Activated gamma-delta T cell treated with Interleukin-2 at 50 U/mL for 16 hours (primary cell): Measurements from ENCODE around the gene B4GALT6.

ENCODE experiments used
- DNase-seq: peaks from one replicate; pipeline ENCODE4 v3.0.0-alpha.2; 2020

Gene B4GALT6

DNA sequence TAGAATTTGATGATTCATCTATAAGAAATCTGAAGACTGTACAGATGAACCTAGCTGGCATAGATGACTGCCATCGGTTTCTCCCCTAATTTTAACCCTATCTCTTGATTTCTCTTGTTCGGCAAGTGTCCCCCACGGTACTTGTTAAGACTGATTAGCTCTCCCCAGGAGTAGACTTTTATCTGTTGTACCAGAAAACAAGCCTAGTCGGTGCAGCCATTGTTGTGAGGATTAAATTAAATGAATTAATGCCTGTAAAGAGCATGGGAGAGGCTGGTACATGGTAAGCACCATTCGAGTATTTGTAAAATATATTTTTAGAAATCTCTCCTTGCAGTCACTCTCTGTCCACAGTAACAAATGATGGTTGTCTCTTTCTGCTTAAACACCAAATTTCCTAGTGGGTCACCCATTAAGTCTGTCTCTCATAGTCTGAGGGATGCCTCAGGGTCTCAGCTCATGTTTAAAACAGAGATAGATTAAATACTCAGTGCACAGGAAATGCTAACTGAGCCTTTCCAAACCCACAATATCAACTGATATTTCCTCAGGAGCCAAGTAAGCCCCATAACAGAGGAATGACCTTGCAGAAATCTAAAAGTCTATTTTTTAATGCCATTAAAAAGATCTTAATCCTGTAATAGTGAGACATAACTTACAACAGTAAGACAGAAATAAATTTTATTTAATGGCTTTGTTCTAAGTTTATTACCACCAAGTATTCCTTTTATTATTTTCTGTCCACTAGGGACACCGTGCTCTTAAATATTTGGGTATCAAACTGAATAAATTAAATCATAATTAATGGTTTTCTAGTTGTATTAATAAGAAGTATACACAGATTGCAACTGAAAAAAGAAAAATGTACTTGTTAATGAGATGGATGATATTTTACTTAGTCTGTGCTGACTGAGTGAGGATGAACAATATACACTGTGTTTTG, 2.9 kb upstream of the B4GALT6 start:
- DNase-seq = no peak

DNA sequence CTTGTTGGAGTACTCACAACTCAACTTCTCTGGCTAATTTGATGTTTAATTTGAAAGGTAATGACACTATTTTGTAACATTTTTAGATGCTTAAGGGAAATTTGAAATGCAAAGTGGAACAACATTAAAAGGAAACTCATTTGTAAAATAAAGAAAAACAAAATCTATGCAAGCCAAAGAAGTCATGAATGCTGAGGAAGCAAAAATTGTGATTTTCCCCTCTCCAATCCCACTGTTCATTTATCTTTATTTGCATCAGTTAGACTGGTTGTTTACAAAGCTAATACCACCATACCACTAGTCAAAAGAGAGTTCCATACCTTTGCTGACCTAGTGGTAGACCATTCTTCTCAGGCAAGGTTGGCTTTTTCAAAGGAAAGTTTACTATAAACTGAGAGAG, 2.2 kb upstream of the B4GALT6 start:
- DNase-seq = no peak

GRCh38 chr18:31685097-31686082, 1.0 kb upstream of the B4GALT6 start:
- DNase-seq = peak; percentile 16

- no peak for DNase-seq
Observed at GRCh38 chr18:31683968-31684278, 458 bp downstream of the B4GALT6 start.

- DNase-seq = no peak
Observed at GRCh38 chr18:31683106-31683505, 1.3 kb downstream of the B4GALT6 start.

DNA sequence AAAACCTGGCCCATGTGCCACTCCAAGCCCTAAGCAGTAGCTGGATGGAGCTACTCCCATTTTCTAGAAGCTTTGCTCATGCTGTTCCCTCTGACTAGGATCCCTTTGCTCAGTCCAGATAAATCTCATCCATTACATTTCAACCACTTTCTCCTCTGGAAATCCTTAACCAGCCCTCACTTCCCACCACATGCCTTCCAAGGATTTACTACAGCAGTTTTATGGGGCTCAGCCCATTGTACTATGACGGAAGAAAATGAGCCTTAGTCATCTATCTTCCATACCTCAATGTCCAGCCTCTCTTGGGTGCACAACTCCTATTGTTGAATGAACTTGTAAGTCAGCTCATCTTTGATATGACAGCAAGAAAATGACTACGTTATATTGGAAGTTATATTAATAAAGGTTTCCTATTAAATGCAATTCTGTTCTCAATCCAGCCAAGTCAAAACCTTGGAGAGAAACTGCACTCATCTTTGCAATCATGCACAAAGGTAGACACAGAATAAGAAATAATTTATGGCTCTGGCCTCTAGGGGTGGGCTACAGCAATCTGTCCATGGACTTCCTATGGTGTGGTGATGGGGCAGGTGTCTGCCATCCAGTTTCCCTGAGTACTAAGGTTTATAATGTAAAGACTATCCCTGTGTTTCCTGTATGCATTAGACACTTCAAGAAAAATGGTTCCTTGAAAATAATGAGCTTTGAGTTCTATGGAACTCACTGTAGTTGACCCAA, 3.4 kb downstream of the B4GALT6 start:
- no peak for DNase-seq

- DNase-seq = no peak
Observed at GRCh38 chr18:31680433-31680811, 4.0 kb downstream of the B4GALT6 start.

- no peak for DNase-seq
Observed at GRCh38 chr18:31679791-31680432, 4.5 kb downstream of the B4GALT6 start.

- DNase-seq = no peak
Observed at GRCh38 chr18:31679133-31679742, 5.1 kb downstream of the B4GALT6 start.

DNA sequence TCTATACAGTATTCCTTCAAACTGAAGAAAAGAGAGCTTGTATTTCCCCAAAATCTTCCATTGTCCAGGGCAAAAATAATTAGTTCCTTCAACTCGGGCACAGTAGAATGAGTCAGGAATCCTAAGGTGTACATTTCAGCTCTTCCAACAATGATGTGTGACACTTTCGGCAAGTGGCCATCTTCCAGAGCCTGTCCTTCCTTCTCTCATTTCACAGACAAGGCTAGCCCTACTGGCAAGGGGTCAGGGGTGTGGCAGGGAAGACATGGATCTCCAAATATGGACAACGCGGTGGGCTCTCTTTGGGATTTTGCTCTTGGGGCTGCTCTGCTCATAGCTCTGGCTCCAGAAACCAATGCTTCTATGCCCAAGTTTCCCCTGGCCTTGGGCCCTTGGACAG, 6.0 kb downstream of the B4GALT6 start:
- DNase-seq = no peak

GRCh38 chr18:31677592-31677991, 6.8 kb downstream of the B4GALT6 start:
- DNase-seq = no peak

DNA sequence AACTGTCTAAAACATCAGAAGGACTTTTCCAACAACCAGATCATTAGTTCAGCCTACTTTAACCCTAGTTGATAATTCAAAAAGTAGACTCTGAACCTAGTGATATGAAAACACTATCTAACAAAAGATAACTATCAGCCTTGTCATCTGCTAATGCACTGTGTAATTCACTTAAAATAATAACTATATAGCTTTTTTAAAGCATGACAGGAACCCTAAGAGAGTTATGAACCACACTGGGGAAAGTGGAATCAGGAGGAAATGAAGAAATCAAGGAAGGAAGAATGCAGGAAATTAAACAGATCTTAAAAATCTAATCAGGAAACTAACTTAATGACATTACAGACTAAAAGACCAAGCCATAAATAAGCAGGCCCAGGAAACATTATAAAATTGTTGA, 9.0 kb downstream of the B4GALT6 start:
- no peak for DNase-seq

- no peak for DNase-seq
Observed at GRCh38 chr18:31672628-31673135, 11.7 kb downstream of the B4GALT6 start.

GRCh38 chr18:31671951-31672350, 12.4 kb downstream of the B4GALT6 start:
- DNase-seq = no peak

DNA sequence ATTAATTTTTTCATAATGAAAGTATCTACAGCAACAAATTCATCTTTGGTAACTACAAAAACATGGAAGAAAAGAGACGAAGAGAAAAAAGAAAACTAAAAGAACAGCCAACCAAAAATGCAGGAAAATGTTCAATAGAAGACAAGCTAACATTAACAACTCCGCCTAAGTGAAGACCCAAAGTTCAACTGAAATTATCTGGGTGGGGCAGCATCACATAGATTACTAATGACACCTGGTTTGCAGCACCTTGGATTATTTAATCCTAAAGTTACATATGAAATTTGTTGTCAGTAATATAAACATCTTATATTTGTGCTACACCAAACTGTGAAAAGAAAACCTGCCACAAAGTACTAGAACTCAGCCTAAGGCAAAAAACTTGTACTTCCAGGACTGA, 14.8 kb downstream of the B4GALT6 start:
- DNase-seq = no peak

- no peak for DNase-seq
Observed at GRCh38 chr18:31667185-31667584, 17.2 kb downstream of the B4GALT6 start.

DNA sequence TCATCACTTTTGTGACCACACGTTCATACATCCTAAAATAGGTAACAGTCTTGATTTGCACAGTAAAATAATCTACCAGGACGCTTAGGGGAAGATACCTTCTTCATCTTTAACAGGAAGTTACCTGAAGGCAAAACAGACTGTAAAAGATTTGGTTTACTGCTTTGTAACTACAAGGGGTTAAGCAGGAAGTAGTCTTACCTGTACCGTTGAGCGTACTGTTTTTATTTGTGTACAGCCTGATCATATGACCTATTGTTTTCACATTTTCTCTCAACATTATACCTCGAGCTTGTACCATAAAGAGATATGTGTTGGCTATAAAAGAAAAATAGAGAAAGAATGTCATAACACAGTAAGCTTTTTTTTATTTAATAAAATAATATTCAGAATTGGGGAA, 18.3 kb downstream of the B4GALT6 start:
- no peak for DNase-seq

DNA sequence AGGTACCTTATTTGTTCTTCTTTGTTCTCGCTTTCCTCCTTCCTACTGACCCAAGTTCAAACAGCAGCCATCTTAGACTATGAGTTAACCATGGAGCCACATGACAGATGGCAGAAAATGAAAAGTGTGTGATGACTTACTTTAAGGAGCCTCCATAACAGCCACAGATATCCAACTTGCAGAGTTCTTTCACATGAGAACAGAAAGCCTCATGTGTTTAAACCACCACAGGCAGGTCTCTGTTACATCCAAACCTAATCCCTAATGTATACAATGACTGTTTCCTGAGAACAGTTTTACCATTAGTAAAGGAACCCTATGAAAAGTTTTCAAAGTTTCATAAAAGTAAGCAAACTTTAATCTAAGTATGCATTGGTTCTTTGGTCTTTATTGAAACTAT, 20.3 kb downstream of the B4GALT6 start:
- no peak for DNase-seq

DNA sequence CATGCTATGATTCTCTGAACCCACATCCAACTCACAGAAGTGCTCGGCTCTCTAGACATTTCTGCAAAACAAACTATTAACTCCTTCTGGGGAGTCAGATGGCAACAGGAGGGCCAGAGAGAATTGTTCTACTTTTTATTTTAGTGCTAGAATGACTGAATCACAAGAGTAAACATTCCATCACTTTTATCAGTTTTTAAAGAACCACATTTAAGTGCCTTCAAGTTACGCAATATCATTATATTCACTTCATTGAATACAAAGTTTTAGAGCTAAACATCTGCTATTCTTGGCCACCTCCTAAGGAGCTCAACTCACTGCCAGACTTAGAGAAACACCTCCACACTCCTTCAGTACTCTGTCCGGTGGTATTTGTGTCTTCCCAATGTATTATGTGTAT, 22.4 kb downstream of the B4GALT6 start:
- no peak for DNase-seq

DNA sequence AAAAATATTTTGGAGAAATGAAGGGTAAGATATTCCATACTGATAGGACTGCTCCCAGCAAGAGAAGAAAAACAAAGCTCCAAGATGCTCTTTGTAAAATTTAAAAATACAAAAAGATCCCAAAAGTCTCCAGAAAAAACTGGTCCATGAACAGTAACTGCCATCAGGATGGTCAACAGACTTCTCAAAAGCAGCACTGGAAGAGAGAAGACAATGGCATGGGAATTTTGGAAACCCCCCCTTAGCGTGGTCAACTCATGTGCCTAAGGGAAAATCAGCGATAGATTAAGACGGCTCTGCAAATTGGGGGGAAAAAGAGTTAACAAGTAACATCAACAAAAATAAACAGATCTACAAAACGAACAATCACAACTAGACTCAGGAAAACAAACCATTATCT, 23.6 kb downstream of the B4GALT6 start:
- no peak for DNase-seq

DNA sequence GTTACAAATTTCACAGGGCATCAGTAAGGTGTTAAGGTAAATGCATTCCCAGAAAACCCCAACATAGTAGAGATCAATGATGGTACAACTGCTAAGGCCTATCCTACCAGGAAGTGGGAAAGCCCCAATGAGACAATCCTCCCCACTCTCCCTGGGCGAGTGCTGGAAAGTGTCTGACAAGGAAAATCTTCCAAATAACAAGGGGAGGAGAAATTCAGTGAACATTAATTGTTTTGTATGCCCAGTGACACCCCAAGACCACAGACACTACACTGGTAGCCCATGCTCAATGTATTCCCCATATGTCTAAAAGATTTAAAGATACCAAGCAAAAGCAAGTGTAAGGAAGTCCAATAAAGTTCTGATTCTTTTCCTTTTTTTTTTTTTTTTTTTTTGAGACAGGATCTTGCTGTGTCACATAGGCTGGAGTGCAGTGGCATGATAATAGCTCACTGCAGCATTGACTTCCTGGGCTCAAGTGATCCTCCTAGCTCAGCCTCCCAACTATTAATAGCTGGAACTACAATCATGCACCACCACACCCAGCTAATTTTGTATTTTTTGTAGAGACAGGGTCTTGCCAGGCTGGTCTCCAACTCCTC, 24.7 kb downstream of the B4GALT6 start:
- DNase-seq = no peak
